GM19351 (cell line): Measurements from ENCODE around the gene NDUFA5.

Experiments
- ATAC-seq: cut with Tn5 transposase; IDR thresholded peaks from one replicate; pipeline ENCODE4 v1.9.1; 2021; ENCODE audit warnings: mild to moderate bottlenecking, moderate library complexity; ENCODE audit not compliant: unreplicated experiment

NDUFA5 gene

DNA sequence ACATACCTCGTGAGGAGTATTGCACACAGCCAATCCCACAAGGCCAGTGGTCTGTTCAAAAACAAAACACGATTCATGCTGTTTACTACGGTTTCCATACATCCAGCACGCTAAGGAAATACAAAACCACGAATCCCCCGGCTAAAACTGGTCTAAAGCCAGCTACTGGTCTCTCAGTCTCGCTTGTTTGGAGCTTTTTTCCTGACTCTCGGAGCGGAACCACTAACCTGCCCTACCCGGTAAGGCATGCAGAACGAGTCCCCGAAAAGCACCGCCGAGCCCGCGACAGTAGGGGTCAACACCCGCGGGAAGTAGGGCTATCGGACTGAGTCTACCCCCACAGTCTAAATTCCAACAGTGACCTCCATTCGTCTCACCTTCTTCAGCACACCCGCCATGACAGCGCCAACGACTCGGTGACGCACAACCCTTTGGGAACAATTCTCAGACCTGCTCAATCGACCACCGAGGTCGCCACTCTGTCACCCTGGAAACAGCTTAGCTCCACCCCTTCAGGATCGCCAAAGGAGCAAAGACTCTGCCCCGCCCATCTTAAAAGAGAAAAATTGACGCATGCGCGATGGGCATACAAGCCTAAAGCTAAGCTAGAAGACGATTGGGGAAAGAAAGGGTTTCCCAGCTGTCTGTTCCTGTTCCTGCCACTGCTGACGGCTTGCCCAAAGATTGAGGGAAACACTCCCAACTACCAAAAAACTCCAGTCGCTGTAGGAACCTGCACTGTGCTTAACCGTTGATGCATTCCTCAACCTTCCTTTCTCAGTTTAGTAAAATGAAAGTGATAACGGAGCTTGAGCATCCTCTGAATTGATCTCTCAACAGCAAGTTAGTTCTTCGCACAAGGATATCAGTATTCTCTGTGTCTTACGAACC, at the start of gene NDUFA5:
Gene NDUFA5, minus strand, starts transcription at position 421 of the 891 bp plus-strand sequence. Its CDS starts 23 bp downstream, at position 398.
- peak; percentile 98 for ATAC-seq

DNA sequence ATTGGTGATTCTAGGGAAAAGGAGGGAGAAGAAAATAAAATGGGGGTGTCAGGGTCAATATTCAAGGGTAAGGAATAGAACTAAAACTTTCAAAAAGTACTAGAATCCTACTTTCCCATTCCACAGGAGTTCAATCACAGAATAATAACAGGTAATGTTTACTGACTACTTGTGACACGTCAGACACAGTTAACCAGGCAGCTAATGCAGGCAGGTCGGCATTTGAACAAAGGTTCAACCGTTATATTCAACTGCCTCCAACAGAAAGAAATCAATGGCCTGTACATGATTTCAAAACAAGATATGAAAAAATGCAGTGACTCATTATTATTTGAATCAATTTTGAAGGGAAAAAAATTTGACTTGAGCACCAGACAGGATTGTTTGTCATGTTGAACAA, 47.1 kb upstream of the NDUFA5 start:
- ATAC-seq, result no peak

DNA sequence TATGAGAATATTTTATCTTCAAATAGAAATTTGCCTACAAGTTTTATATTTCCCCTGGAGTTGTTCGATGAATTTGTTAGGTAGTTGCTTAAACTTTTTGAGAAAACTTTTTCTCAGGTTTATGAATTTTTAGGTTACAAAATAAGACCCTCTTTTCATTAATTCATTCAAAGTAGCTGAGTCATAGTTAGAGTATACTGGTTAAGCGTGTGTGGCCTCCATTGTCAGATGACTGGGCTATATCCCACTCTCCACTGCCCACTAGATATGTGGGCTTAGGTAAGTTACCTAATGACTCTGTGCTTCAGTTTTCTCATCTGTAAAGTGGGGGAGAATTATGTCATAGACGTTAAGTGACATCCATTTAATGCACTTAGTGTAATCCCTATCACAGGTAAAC, 45.0 kb upstream of the NDUFA5 start:
- no peak for ATAC-seq

DNA sequence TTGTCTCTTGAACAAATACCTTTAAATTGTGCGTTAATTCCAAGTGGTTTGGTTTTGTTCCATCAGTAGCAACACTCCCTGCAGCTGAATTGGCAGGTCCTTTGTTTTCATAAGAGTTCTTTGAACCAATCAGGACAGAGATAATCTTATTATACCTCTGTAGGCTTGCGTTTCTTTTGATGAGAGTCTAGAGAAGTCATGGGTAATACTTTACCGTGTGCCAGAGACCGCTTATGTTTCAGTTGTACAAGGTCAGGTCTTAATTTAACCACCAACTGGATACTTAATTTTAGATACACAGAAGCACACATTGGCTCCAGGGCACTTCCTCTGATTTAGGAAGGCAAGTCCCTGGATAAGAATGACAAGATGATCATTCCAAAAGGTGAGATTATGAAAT, 43.9 kb upstream of the NDUFA5 start, which contains the start of gene ASB15:
Gene ASB15, plus strand, starts transcription at position 292 of the 400 bp plus-strand sequence. CDS start 12,682 bp downstream, outside the sequence.
- no peak for ATAC-seq

DNA sequence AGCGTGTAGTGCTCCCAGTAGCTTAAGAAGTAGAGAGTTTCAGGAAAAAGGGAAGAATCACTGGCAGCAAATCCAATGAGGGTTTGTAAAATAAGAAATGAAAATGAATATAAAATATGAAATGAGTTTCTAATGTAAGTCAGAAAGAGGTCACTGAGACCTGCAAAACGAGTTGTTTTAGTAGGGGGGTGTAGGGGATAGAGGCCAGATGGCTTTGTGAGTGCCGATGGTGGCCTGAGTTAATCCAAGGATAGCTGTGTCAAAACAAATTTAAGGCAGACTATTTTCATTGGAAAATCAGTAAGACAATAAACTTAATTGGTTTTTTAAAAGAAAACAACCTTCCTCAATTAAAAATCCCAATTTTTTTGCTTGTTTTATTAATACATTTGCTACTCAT, 43.3 kb upstream of the NDUFA5 start:
- no peak for ATAC-seq

DNA sequence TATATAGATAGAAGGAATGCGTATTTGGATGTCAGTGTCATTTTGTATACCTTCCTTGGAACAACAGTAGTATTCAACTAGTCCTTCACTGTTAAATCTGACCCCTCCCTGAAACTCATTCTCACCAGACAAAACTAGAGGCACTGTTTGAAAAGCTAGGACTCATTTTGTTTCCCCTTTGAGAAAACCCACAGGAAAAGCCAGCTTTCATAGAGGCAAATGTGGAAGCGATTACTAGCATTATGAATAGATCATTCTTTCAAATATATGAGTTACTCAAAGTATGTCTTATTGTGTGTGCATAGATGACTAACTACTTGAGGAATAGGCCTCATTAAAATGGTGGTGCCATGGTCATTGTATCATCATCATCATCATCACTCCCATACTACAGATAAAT, 42.1 kb upstream of the NDUFA5 start:
- ATAC-seq, result no peak

DNA sequence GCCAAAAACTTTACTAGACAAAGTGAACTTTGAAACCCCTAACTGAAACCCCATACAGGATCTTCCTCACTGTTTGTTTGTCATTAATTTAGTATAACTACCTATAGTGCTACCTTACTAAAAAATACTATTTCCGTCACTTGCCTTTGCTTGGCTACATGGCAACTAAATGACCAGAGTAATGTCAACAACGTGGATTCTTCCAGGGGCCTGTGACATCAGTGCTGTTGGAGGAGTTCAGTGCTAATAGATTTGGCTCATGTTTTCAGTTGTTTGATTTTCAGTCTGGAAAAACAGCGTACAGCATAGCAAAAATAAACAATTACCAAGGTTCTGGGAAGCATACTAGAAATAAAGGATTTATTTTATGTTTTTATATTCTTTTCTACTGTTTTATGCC, 41.0 kb upstream of the NDUFA5 start:
- no peak for ATAC-seq

DNA sequence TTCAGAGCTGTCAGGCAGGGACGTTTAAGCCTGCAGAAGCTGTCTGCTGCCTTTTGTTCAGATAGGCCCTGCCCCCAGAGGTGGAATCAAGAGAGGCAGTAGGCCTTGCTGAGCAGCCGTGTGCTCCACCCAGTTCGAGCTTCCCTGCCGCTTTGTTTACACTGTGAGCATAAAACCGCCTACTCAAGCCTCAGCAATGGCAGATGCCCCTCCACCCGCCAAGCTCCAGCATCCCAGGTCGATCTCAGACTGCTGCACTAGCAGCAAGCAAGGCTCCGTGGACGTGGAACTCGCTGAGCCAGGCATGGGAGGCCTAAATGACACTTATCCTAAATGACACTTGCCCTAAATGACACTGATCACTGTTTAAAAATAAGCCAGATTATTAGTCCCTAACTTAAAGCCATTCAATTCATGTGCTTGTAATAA, 37.2 kb upstream of the NDUFA5 start:
- no peak for ATAC-seq

DNA sequence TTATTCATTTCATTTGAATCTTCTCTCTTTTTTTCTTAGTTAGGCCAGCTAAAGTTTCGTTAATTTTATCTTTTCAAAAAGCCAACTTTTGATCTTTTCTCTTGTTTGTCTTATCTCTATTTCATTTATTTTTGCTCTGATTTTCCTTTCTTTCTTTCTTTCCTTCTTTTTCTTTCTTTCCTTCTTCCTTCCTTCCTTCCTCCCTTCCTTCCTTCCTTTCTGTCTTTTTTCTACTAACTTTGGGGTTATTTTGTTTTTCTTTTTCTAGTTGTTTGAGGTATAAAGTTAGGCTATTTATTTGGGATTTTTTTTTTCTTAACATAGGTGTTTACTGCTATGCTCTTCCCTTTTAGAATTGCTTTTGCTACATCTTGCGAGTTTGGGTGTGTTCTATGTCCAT, 30.8 kb upstream of the NDUFA5 start:
- no peak for ATAC-seq

DNA sequence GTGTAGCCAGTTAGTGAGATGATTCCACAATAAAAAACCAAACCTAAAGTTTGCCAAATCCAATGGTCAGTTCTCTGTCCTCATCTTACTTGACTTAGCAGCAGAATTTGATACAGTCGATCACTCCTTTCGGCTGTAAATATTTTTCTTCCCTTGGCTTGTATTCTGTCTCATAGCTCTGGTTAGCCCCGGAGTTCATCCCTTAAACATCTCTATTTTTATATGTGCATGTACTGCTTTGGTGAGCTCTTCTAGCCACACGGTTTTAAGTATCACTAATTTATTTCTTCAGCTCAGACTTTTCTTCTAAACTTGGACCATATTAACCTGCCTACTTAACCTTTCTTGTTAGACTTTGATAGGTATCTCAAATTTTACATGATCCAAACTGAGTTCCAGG, 26.2 kb upstream of the NDUFA5 start:
- ATAC-seq, result no peak

DNA sequence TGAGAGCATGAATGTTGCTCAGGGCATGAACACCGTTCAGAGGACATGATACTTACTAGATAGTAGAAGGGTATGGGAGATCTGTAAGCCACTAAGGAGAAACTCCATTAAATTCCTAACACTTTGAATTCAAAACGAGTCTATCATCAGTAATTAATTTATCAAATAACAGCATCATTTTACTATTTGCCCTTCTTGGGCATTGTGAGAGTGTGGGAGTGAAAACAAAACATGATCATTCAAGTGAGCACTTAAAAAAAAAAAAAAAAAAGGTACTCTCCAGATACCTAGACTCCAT, 23.5 kb upstream of the NDUFA5 start:
- ATAC-seq, result no peak

DNA sequence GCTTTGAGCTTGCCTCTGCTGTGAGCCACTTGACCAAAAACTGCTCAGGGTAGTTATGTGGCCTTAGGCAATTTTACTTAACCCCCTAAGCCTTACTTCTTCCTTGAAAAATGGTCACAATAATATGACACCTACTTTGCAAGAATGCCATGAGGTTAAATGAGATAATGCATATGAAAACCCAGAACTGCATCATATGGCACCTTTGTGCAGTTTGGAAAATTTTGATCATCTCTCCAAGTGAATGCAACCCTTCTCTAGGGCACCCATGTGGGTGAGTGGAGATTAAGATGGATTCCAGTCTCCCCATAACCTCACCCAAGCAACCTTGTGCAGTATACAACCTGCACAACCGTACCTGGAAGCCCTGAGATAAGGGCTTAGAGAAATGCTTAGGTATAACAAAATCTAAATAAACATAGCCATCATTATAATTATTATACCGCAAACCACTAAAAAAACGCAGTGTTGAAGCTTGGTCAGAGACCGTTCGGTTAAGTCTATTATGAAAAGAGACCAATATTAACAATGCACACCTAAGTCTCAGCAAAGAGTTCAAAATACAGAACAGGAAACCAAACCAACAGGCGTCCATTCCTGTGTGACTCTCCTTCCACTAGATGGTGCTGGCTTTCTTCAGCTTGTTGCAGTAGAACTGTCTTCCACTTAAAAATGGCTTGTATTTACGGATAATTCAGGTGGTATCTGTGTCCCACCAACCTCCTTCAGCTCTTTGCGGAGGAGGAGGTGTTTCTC, 23.0 kb upstream of the NDUFA5 start:
- ATAC-seq, result peak; percentile 93

DNA sequence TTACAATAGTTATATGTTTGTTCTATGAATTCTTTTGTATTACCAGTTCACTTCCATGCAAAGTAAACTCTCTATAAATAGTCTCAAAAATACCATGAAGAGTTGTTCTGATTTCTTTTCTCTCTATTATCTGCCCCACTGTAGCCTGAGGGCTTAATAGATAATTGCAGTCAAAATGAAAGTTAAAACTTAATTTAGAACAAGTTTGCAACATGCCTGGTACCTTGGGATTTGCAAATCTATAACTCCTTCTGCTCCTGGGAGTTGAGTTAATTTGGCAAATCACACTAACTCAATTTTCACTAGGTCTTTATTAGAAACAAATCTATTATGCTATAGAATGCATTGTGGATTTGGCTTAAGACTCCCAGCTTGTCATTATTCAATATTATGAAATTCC, 21.8 kb upstream of the NDUFA5 start:
- ATAC-seq, result no peak

DNA sequence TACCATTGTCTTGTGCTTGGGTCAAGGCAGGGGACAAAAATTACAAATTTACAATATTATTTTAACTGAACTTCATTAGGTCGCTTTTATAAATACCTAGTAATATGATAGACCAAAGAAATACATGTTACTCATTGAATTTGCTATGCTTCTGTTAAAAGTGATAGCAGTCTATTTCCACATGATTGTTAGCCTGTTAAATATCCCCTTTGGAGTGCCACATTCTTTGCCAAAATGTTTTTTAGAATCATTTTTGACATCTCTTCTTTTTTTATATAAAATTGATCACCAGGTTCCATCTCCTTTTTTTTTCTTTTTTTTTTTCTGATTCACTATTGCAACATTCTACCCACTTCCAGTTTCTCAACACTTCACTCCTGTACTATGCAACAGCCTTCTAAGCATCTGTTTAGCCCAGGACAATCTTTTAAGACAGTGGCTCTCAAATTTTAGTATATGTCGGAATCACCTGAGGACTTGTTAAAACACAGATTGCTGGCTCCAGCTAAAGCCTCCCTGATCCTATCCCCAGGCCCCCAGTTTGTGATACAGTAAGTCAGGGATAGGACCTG, 16.4 kb upstream of the NDUFA5 start:
- no peak for ATAC-seq

DNA sequence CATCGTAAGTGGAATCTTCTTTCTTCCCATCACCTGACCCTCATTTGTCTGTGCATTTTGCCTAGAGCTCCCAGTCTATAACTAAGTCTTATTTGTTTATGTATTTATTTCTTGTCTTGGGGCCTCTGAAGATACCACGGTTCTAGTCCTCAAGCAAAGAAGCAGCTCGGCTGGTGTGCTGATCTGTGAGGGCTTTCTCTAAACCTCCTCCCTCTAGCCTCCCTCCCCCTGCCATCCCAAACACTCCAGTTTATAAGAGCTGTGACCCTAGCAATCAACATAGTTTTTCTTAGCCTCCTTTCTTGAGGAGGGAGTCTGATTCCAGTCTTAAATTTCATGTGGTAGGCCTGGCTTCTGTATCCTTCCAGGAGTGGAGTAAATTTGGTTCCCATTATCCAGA, 15.7 kb upstream of the NDUFA5 start:
- ATAC-seq, result no peak

DNA sequence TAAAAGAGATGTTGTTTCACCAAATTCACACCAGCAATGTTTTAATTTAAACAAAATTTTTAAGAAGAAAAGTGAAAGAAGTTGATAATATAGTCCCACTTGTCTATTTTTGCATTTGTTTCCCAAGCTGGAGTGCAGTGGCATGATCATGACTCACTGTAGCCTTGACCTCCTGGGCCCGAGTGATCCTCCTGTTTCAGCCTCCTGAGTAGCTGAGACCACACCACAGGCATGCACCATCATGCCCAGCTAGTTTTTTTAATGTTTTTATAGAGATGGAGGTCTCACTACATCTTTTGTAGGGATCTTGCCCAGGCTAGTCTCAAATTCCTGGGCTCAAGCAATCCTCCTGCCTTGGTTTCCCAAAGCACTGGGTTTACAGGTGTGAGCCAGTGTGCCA, 14.1 kb upstream of the NDUFA5 start:
- ATAC-seq, result no peak

DNA sequence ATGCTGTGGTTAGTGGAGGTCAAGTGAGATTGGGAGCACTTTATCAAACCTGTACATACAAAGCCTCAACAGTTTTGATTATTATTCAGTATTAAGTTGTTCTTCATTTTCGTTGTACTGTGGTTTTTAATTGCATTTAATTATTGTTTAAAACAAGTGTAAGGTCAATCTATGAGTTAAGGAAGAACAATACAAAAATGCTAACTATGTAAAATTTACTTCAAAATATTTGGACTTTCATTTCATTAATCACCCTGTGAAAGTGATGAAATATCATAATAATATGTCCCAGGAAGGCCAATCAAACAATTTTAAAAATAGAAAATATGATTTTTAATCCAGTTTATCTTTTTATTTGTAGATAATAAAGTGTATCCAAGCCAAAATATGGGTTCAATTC, 13.6 kb upstream of the NDUFA5 start:
- no peak for ATAC-seq

DNA sequence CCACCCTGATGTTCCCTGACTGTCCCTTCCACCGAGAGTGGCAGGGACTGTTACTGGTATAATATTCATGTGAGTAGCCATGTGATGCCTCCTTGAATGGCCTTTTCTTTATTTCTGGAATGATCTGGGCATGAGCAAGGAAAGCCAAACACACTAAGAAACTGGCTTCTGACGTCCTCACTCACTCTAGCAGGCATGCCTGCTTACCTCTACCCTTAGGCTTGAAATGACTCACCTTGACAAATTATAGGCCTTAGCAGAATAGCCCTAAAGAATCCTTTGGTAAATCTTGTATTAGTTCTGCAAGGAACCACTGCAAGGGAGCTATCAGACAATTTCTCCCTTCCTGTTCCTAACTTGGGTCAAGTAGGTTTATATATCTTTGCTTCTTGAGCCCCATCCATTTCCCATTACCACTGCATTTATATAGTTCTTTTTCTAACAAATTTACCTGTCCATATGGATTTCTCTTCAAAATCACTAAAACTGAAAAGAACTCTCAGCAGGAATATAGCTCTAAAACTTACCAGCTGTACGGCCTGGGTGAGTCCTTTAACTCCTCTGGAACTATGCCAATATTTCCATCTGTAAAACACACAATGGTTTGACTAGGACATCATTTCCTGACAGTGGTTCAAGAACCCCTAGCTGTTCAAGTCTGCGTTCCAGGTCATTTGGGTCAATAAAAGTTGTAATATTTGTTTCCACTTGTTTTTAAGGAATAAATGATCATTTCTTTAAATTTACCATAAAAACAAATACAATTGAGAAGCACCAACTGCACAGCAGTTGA, 13.0 kb upstream of the NDUFA5 start:
- ATAC-seq, result no peak

DNA sequence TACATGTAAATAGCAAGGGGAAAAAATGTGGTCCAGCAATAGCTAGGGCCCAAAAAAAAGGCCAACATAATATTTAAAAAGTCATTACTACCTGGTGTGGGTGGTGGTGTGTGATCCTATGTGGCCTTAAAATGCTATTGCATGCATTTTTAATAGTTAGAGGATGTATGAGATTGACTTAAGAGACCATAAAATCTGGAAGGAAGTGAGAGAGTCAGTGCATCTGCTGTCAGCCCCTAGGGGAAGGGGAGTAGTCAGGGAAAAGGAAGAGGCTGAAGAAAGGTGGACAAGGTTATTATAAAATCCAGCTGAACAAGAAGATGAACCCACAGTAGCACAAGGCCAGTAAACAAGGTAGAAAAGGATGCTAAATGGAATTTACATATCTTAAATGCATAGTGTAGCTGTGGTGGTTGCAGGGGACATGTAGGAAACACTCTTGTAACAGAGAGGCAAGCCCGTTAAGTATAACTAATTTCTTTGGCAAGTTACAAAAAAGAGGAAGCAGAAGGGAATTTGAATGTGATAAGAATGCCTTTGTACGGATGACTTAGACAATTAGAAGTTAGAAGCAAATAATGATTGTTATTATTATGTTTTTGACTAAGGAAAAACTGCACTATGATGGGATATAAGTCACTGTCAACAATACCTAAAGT, 11.9 kb upstream of the NDUFA5 start:
- ATAC-seq, result no peak

DNA sequence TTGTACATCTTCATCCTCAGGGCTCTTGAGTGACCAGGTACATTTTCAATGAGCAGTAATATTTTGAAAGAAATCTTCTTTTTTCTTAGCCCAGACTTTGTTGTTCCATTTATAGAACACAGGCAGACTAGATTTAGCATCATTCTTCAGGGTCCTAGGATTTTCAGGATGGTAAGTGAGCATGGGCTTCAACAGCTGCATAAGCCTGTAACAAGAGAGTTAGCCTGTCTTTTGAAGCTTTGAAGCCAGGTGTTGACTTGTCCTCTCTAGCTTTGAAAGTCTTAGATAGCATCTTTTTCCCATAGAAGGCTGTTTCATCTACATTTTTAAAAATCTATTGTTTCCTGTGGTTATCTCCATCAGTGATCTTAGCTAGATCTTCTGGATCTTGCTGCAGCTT, 4.5 kb upstream of the NDUFA5 start:
- ATAC-seq, result no peak
